ENCODE data around the gene EPHA4. TPM values are rescaled to one million over a fixed set of nuclear protein-coding genes. Genes with fewer than 3 reads are reported as not detected.
A peak's percentile ranks its signal among the peaks of the same experiment; 100 is the strongest.

Gene EPHA4
- total and polyA plus RNA-seq, 2 donors (not counting 1 experiment from before 2014, with no cell fraction given): 9.6 to 21.0 TPM

DNA sequence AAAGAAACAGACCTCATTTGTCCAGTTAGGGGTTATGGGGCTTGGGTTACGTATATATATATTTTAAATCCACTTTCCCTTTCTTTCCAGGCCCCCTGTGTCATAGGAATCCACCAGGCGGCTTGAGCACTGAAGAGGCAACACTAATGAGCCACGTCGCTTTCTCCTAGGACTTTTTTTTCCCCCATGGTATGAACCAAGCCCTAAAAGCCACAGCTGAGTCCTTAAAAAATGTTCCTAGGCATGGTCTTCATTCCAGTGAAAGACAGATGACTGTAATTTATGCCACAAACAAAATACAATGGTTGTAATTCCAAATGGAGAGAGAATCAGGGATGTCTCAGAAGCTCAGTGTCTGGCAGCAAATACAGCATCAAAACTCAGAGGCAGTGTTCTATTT is 146.8 kb downstream of the EPHA4 start:
- H3K27ac ChIP-seq (ENCODE audit: insufficient read depth, low read length): no peak overlapping the region
- no peak overlapping the region for H3K4me2 ChIP-seq (ENCODE audit: extremely low read depth, insufficient read depth, low read length)
- H3K9me3 ChIP-seq (ENCODE audit: control insufficient read depth, insufficient read depth, low read depth, low read length): no peaks in the 10 kb centered on the region
- no peak overlapping the region for H3K9ac ChIP-seq (ENCODE audit: insufficient read depth, low read length)
- no peak for TF ChIP-seq EZH2 (IDR thresholded peaks at IDR 0.05; ENCODE audit: low read length, missing control alignments)
- TF ChIP-seq, protein P1, sequence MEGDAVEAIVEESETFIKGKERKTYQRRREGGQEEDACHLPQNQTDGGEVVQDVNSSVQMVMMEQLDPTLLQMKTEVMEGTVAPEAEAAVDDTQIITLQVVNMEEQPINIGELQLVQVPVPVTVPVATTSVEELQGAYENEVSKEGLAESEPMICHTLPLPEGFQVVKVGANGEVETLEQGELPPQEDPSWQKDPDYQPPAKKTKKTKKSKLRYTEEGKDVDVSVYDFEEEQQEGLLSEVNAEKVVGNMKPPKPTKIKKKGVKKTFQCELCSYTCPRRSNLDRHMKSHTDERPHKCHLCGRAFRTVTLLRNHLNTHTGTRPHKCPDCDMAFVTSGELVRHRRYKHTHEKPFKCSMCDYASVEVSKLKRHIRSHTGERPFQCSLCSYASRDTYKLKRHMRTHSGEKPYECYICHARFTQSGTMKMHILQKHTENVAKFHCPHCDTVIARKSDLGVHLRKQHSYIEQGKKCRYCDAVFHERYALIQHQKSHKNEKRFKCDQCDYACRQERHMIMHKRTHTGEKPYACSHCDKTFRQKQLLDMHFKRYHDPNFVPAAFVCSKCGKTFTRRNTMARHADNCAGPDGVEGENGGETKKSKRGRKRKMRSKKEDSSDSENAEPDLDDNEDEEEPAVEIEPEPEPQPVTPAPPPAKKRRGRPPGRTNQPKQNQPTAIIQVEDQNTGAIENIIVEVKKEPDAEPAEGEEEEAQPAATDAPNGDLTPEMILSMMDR (conservative IDR thresholded peaks at IDR 0.05 in 1 of 2, IDR thresholded peaks at IDR 0.05 in 1 of 2; ENCODE audit: low read depth in 1 of 2, low read length in 2 of 2): no peak
- H4K20me1 ChIP-seq (ENCODE audit: control insufficient read depth, extremely low read depth, insufficient read depth, low read length): no peaks in the 10 kb centered on the region
- no peak overlapping the region for H2AFZ ChIP-seq (ENCODE audit: low read length)
- no peaks in the 10 kb centered on the region for H3K4me1 ChIP-seq (ENCODE audit: control insufficient read depth, extremely low read depth, insufficient read depth, low read length)
- no peak for DNase-seq (ENCODE audit: low read depth in 2 of 2)
- no peaks in the 10 kb centered on the region for H3K79me2 ChIP-seq (ENCODE audit: control insufficient read depth, insufficient read depth, low read length)
- peaks cover 1% of the 10 kb centered on the region for H3K36me3 ChIP-seq (ENCODE audit: control insufficient read depth, insufficient read depth, low read length)
- no peaks in the 10 kb centered on the region for H3K27me3 ChIP-seq (ENCODE audit: control insufficient read depth, insufficient read depth, low read length)
- no peak overlapping the region for H3K4me3 ChIP-seq (replicated peaks in 1 of 4; ENCODE audit: control extremely low read depth in 1 of 4, insufficient read depth in 1 of 4, low read depth in 3 of 4, low read length in 4 of 4)

- H3K4me2 ChIP-seq (ENCODE audit: extremely low read depth, insufficient read depth, low read length): no peak overlapping the region
- H3K27me3 ChIP-seq (ENCODE audit: control insufficient read depth, insufficient read depth, low read length): no peaks in the 10 kb centered on the region
- no peaks in the 10 kb centered on the region for H3K36me3 ChIP-seq (ENCODE audit: control insufficient read depth, insufficient read depth, low read length)
- H3K79me2 ChIP-seq (ENCODE audit: control insufficient read depth, insufficient read depth, low read length): no peaks in the 10 kb centered on the region
- no peak overlapping the region for H3K27ac ChIP-seq (ENCODE audit: insufficient read depth, low read length)
- DNase-seq (ENCODE audit: low read depth in 2 of 2): peak in 1 of 2 donors; percentile 73
- TF ChIP-seq, protein P1 (conservative IDR thresholded peaks at IDR 0.05 in 1 of 2, IDR thresholded peaks at IDR 0.05 in 1 of 2; ENCODE audit: low read depth in 1 of 2, low read length in 2 of 2): no peak
- TF ChIP-seq EZH2 (IDR thresholded peaks at IDR 0.05; ENCODE audit: low read length, missing control alignments): no peak
- H2AFZ ChIP-seq (ENCODE audit: low read length): no peak overlapping the region
- no peaks in the 10 kb centered on the region for H3K4me1 ChIP-seq (ENCODE audit: control insufficient read depth, extremely low read depth, insufficient read depth, low read length)
- no peaks in the 10 kb centered on the region for H4K20me1 ChIP-seq (ENCODE audit: control insufficient read depth, extremely low read depth, insufficient read depth, low read length)
- no peaks in the 10 kb centered on the region for H3K9me3 ChIP-seq (ENCODE audit: control insufficient read depth, insufficient read depth, low read depth, low read length)
- H3K4me3 ChIP-seq (replicated peaks in 1 of 4; ENCODE audit: control extremely low read depth in 1 of 4, insufficient read depth in 1 of 4, low read depth in 3 of 4, low read length in 4 of 4): no peak overlapping the region
- no peak overlapping the region for H3K9ac ChIP-seq (ENCODE audit: insufficient read depth, low read length)
Observed at GRCh38 chr2:221423210-221423804, 148.8 kb downstream of the EPHA4 start.

DNA sequence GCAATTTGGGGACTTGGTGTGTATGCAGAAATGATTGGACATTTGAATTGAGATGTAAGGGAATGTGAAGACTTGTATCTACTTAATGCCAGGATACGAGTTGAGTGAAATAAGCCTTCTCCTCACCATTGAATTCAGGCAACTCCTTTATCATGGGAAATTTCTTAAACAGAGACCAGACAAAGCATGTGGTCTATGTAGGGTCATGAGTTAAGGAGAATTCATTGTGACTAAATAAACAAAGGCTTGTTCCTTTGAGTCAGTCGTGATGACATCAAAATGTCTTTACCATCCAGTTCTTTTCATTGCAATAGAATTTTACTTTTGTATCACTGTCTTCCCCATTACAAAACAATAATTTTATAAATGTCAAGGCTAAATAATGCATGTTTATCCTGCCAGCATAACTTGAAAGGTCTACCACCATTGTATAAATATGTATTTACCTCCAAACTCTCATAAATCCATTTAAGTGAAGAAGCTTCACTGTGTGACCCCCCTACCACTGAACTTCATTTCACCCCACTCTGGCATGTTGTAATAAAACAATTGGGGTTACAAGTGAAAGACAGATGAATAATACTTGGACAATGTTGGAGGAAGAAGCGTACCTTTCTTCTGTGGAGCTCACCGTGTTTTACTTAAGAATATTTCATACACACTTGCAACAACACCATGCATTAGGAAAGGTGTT is 149.4 kb downstream of the EPHA4 start:
- Histone ChIP-seq H3K4me3 (replicated peaks in 1 of 4; ENCODE audit: control extremely low read depth in 1 of 4, insufficient read depth in 1 of 4, low read depth in 3 of 4, low read length in 4 of 4) (no peak overlapping the region), H3K79me2 (ENCODE audit: control insufficient read depth, insufficient read depth, low read length) (no peaks in the 10 kb centered on the region)
- no peak for TF ChIP-seq EZH2 (IDR thresholded peaks at IDR 0.05; ENCODE audit: low read length, missing control alignments)
- TF ChIP-seq, protein P1 (conservative IDR thresholded peaks at IDR 0.05 in 1 of 2, IDR thresholded peaks at IDR 0.05 in 1 of 2; ENCODE audit: low read depth in 1 of 2, low read length in 2 of 2): no peak

More for the DNA sequence above, 149.4 kb downstream of the EPHA4 start:
- Histone ChIP-seq H4K20me1 (ENCODE audit: control insufficient read depth, extremely low read depth, insufficient read depth, low read length) (no peaks in the 10 kb centered on the region), H3K4me1 (ENCODE audit: control insufficient read depth, extremely low read depth, insufficient read depth, low read length) (no peaks in the 10 kb centered on the region), H3K27ac (ENCODE audit: insufficient read depth, low read length) (no peak overlapping the region), H2AFZ (ENCODE audit: low read length) (no peak overlapping the region), H3K9me3 (ENCODE audit: control insufficient read depth, insufficient read depth, low read depth, low read length) (no peaks in the 10 kb centered on the region), H3K36me3 (ENCODE audit: control insufficient read depth, insufficient read depth, low read length) (no peaks in the 10 kb centered on the region), H3K27me3 (ENCODE audit: control insufficient read depth, insufficient read depth, low read length) (no peaks in the 10 kb centered on the region), H3K4me2 (ENCODE audit: extremely low read depth, insufficient read depth, low read length) (no peak overlapping the region), H3K9ac (ENCODE audit: insufficient read depth, low read length) (no peak overlapping the region)
- DNase-seq (ENCODE audit: low read depth in 2 of 2): peak in 1 of 2 donors; percentile 75

All from fibroblast of lung (primary cell).